ENCODE results near the gene RASD2. TPM values are rescaled to one million over a fixed set of nuclear protein-coding genes. Genes with fewer than 3 reads are reported as not detected.
A peak's percentile ranks its signal among the peaks of the same experiment; 100 is the strongest.

Gene RASD2
- total RNA-seq, 1 donor from 2014 or later: 0.16 TPM

- Histone ChIP-seq H3K4me3 (ENCODE audit: insufficient read depth, low read depth, low read length) (no peak overlapping the region), H3K4me1 (ENCODE audit: insufficient read depth, low read length) (no peaks in the 10 kb centered on the region), H3K9me3 (ENCODE audit: insufficient read depth, low read depth, low read length) (peaks cover 3% of the 10 kb centered on the region), H4K20me1 (ENCODE audit: insufficient read depth, low read length) (no peaks in the 10 kb centered on the region), H3K79me2 (ENCODE audit: insufficient read depth, low read length) (no peaks in the 10 kb centered on the region), H3K4me2 (ENCODE audit: low read length) (no peak overlapping the region), H3K9ac (ENCODE audit: low read length) (no peak overlapping the region), H3K36me3 (ENCODE audit: insufficient read depth, low read length) (no peaks in the 10 kb centered on the region), H3K27ac (ENCODE audit: low read depth, low read length) (no peak overlapping the region), H3K27me3 (ENCODE audit: insufficient read depth, low read length) (no peaks in the 10 kb centered on the region), H2AFZ (ENCODE audit: low read depth, low read length) (no peak overlapping the region)
- DNase-seq (ENCODE audit: low read depth) (no peak), FAIRE-seq (no peak)
- no peak overlapping the region for H3K4me3 Mint-ChIP-seq (ENCODE audit: unreplicated experiment)
- peaks cover 4% of the 10 kb centered on the region for H3K36me3 Mint-ChIP-seq (ENCODE audit: low read depth, unreplicated experiment)
- H3K9me3 Mint-ChIP-seq (ENCODE audit: unreplicated experiment): peaks cover 10% of the 10 kb centered on the region
- no peak overlapping the region for H3K27ac Mint-ChIP-seq (ENCODE audit: unreplicated experiment)
- TF ChIP-seq CTCF (IDR thresholded peaks at IDR 0.05; ENCODE audit: insufficient read depth, low read depth, low read length) (no peak), EZH2 (IDR thresholded peaks at IDR 0.05; ENCODE audit: insufficient read depth, low read length) (no peak)
- no peaks in the 10 kb centered on the region for H3K4me1 Mint-ChIP-seq (ENCODE audit: low read depth, unreplicated experiment)
- peaks cover 19% of the 10 kb centered on the region for H3K27me3 Mint-ChIP-seq (ENCODE audit: low read depth, unreplicated experiment)
Observed at GRCh38 chr22:35582218-35582860, 41.7 kb downstream of the RASD2 start.

- Histone ChIP-seq H3K27me3 (ENCODE audit: insufficient read depth, low read length) (no peaks in the 10 kb centered on the region), H3K4me2 (ENCODE audit: low read length) (no peak overlapping the region), H3K9me3 (ENCODE audit: insufficient read depth, low read depth, low read length) (peaks cover 3% of the 10 kb centered on the region), H3K4me3 (ENCODE audit: insufficient read depth, low read depth, low read length) (no peak overlapping the region), H3K9ac (ENCODE audit: low read length) (no peak overlapping the region), H3K79me2 (ENCODE audit: insufficient read depth, low read length) (no peaks in the 10 kb centered on the region), H2AFZ (ENCODE audit: low read depth, low read length) (no peak overlapping the region), H3K4me1 (ENCODE audit: insufficient read depth, low read length) (no peaks in the 10 kb centered on the region), H4K20me1 (ENCODE audit: insufficient read depth, low read length) (no peaks in the 10 kb centered on the region), H3K27ac (ENCODE audit: low read depth, low read length) (no peak overlapping the region), H3K36me3 (ENCODE audit: insufficient read depth, low read length) (no peaks in the 10 kb centered on the region)
- FAIRE-seq (no peak), DNase-seq (ENCODE audit: low read depth) (peak; percentile 42)
- Mint-ChIP-seq H3K36me3 (ENCODE audit: low read depth, unreplicated experiment) (peaks cover 4% of the 10 kb centered on the region), H3K4me1 (ENCODE audit: low read depth, unreplicated experiment) (no peaks in the 10 kb centered on the region), H3K27me3 (ENCODE audit: low read depth, unreplicated experiment) (peaks cover 16% of the 10 kb centered on the region), H3K27ac (ENCODE audit: unreplicated experiment) (no peak overlapping the region), H3K4me3 (ENCODE audit: unreplicated experiment) (no peak overlapping the region), H3K9me3 (ENCODE audit: unreplicated experiment) (peaks cover 8% of the 10 kb centered on the region)
- TF ChIP-seq CTCF (IDR thresholded peaks at IDR 0.05; ENCODE audit: insufficient read depth, low read depth, low read length) (peak; percentile 92), EZH2 (IDR thresholded peaks at IDR 0.05; ENCODE audit: insufficient read depth, low read length) (no peak)
Observed at GRCh38 chr22:35582861-35583670, 42.4 kb downstream of the RASD2 start.

Measured in astrocyte (in vitro differentiated cells and primary cell).